Caki2 (cell line): ENCODE data around the gene ESYT3. TPM values are rescaled to one million over a fixed set of nuclear protein-coding genes. Genes with fewer than 3 reads are reported as not detected.
"Not testable (repeated sequence)": the region's sequence is repeated elsewhere in the genome, so short reads cannot be mapped to it uniquely, and the experiment has no call there.

ENCODE experiments used
- DNase-seq: peaks from one replicate; pipeline ENCODE4 v3.0.0-alpha.2; 2015; ENCODE audit warnings: low read depth
- in situ Hi-C: cut with HindIII; loops from 2 replicates; pipeline ENCODE4 v1.10.0; 2016; ENCODE audit warnings: low sequenced_read_pairs, low pct_unique_long_range_greater_than_20kb, mixed read lengths
- total RNA-seq: library from RNA; depleted of rRNA; stranded (reverse); fragments of >200 nt; shearing (Covaris generic); gene quantifications from 2 replicates; pipeline ENCODE4 v1.2.3, GENCODE V29; 2014; ENCODE audit warnings: low replicate concordance; rRNA removed

ESYT3 gene
- total RNA-seq, 1 experiment from 2014 or later = 0.07 TPM

GRCh38 chr3:138498991-138499390 lies 64.6 kb downstream of the ESYT3 start:
- DNase-seq = no peak
- in situ Hi-C loops = no loop called here

- no peak for DNase-seq
- in situ Hi-C loops = no loop called here
Observed at GRCh38 chr3:138507524-138507923, 73.1 kb downstream of the ESYT3 start.

- in situ Hi-C loops = no loop called here
- DNase-seq = no peak
Observed at GRCh38 chr3:138509586-138509985, 75.2 kb downstream of the ESYT3 start.

- DNase-seq = no peak
- in situ Hi-C loops = no loop called here
Observed at GRCh38 chr3:138511945-138512344, 77.5 kb downstream of the ESYT3 start.

GRCh38 chr3:138513090-138513843 lies 78.9 kb downstream of the ESYT3 start:
- in situ Hi-C loops = no loop called here
- DNase-seq = no peak

GRCh38 chr3:138521445-138521844 lies 87.0 kb downstream of the ESYT3 start:
- in situ Hi-C loops, DNase-seq: not testable (repeated sequence)

Other genes starting within 250 kb of the ESYT3 start
- 24.4 and 26.1 TPM in 2 replicates for gene ARMC8, start 247.3 kb upstream of the ESYT3 start, total RNA-seq
- gene NME9, start 104.8 kb upstream of the ESYT3 start, total RNA-seq = 0.57 TPM in 1 of 2 replicates, not detected in the other
- 16.3 and 17.3 TPM in 2 replicates for gene MRAS, start 86.0 kb upstream of the ESYT3 start, total RNA-seq
- gene CEP70, start 159.6 kb downstream of the ESYT3 start, total RNA-seq = 22.3 and 30.5 TPM in 2 replicates
- gene FAIM, start 174.2 kb downstream of the ESYT3 start, total RNA-seq = 11.2 and 28.8 TPM in 2 replicates